Endodermal cell (in vitro differentiated cells): ENCODE data around the gene MTIF3. TPM values are rescaled to one million over a fixed set of nuclear protein-coding genes. Genes with fewer than 3 reads are reported as not detected.
A peak's percentile ranks its signal among the peaks of the same experiment; 100 is the strongest.

Experiments
- DNase-seq: peaks from one replicate; pipeline ENCODE4 v3.0.0-alpha.2; 2017
- H3K27ac ChIP-seq: 2 replicates; pipeline ENCODE4 v1.5.1; 2013; ENCODE audit warnings: mild to moderate bottlenecking, low read depth, low read length, moderate library complexity
- H3K27me3 ChIP-seq: 2 replicates; pipeline ENCODE4 v1.6.1; 2013; ENCODE audit warnings: mild to moderate bottlenecking, low read length, moderate library complexity; ENCODE audit not compliant: insufficient read depth, control insufficient read depth, poor library complexity, severe bottlenecking
- H3K36me3 ChIP-seq: 2 replicates; pipeline ENCODE4 v1.7.0; 2013; ENCODE audit warnings: mild to moderate bottlenecking, low read length, moderate library complexity; ENCODE audit not compliant: control insufficient read depth, insufficient read depth
- H3K4me1 ChIP-seq: one replicate; pipeline ENCODE4 v1.7.0; 2013; ENCODE audit warnings: low read length; ENCODE audit not compliant: control insufficient read depth, insufficient read depth
- H3K4me3 ChIP-seq: 2 replicates; pipeline ENCODE4 v1.5.1; 2013; ENCODE audit warnings: mild to moderate bottlenecking, low read length, moderate library complexity
- H3K9ac ChIP-seq: 2 replicates; pipeline ENCODE4 v1.6.1; 2013; ENCODE audit warnings: mild to moderate bottlenecking, low read length, moderate library complexity; ENCODE audit not compliant: poor library complexity, severe bottlenecking; ENCODE audit errors: extremely low read depth
- H3K9me3 ChIP-seq: 2 replicates; pipeline ENCODE4 v1.6.1; 2013; ENCODE audit warnings: mild to moderate bottlenecking, low read length, moderate library complexity; ENCODE audit not compliant: control insufficient read depth
- H3K27ac Mint-ChIP-seq: 2 replicates; pipeline ENCODE4 v1.8.0; 2020; ENCODE audit warnings: mixed read lengths
- H3K27me3 Mint-ChIP-seq: 2 replicates; pipeline ENCODE4 v1.8.0; 2021; ENCODE audit warnings: mild to moderate bottlenecking, mixed read lengths; ENCODE audit not compliant: insufficient read depth
- H3K36me3 Mint-ChIP-seq: 2 replicates; pipeline ENCODE4 v1.8.0; 2020; ENCODE audit warnings: low read depth, mixed read lengths
- H3K4me1 Mint-ChIP-seq: 2 replicates; pipeline ENCODE4 v1.8.0; 2020; ENCODE audit warnings: mixed read lengths
- H3K4me3 Mint-ChIP-seq: 2 replicates; pipeline ENCODE4 v1.8.0; 2020; ENCODE audit warnings: mild to moderate bottlenecking, moderate library complexity, mixed read lengths
- H3K9me3 Mint-ChIP-seq: 2 replicates; pipeline ENCODE4 v1.8.0; 2020; ENCODE audit warnings: mild to moderate bottlenecking, mixed read lengths
- whole genome bisulfite sequencing, 2 experiments: methylation state at CpG; one replicate each; pipeline versions ENCODE4 v1.1.5 to v1.1.7; 2013; ENCODE audit warnings: missing lambda C conversion rate in 2 of 2, mixed read lengths in 1 of 2; ENCODE audit not compliant: insufficient coverage in 1 of 2, insufficient read length in 1 of 2; 5-methylcytosine and 5-hydroxymethylcytosine counted together
- total RNA-seq, 2 donors: library from RNA; stranded (reverse); fragmentation: NEBNext Ultra II Directional in 1 of 2; extraction: Animal tissue kit (Norgen Biotek cat#: 25700) in 1 of 2; gene quantifications; 2 replicates in 1 of 2; 3 replicates in 1 of 2; pipeline ENCODE4 v1.2.1, GENCODE V29; 2021
- TF ChIP-seq, protein P1 (sequence below): fragments of 200-600 bp; sonication (generic); conservative IDR thresholded peaks from 2 replicates; pipeline ENCODE4 v1.5.0; 2021; ENCODE audit warnings: antibody characterized with exemption, mild to moderate bottlenecking

The MTIF3 gene
- total RNA-seq, 2 donors from 2014 or later: 35.0 to 46.8 TPM

DNA sequence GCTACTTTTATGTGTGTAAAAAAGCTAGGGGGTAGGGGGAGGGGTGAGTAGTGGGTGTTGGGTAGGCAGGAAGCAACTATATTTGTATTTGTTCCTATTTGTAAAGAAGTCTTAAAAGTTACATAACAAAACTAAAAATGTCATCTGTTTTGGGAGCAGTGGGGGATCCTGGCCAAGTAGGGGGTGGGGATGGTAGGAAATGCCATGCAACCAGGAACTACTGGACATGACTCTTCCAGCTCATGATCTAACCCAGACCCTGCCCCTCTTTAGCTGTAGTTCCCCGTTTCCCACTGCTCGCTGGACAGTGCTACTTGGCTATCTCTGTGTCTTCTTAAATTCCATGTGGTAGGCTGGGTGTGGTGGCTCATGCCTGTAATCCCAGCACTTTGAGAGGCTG lies 22.7 kb downstream of the MTIF3 start:
- Histone ChIP-seq H3K4me3 (no peak overlapping the region), H3K4me1 (no peaks in the 10 kb centered on the region), H3K27ac (no peak overlapping the region), H3K9ac (no peak overlapping the region), H3K36me3 (peaks cover 40% of the 10 kb centered on the region), H3K27me3 (peaks cover 8% of the 10 kb centered on the region), H3K9me3 (no peaks in the 10 kb centered on the region)
- peaks cover 20% of the 10 kb centered on the region for H3K4me1 Mint-ChIP-seq
- DNase-seq: no peak
- no peaks in the 10 kb centered on the region for H3K9me3 Mint-ChIP-seq
- TF ChIP-seq, protein P1, sequence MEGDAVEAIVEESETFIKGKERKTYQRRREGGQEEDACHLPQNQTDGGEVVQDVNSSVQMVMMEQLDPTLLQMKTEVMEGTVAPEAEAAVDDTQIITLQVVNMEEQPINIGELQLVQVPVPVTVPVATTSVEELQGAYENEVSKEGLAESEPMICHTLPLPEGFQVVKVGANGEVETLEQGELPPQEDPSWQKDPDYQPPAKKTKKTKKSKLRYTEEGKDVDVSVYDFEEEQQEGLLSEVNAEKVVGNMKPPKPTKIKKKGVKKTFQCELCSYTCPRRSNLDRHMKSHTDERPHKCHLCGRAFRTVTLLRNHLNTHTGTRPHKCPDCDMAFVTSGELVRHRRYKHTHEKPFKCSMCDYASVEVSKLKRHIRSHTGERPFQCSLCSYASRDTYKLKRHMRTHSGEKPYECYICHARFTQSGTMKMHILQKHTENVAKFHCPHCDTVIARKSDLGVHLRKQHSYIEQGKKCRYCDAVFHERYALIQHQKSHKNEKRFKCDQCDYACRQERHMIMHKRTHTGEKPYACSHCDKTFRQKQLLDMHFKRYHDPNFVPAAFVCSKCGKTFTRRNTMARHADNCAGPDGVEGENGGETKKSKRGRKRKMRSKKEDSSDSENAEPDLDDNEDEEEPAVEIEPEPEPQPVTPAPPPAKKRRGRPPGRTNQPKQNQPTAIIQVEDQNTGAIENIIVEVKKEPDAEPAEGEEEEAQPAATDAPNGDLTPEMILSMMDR: no peak
- no peak overlapping the region for H3K27ac Mint-ChIP-seq
- H3K36me3 Mint-ChIP-seq: peaks cover 32% of the 10 kb centered on the region
- H3K4me3 Mint-ChIP-seq: no peak overlapping the region
- 96 to 100% methylated on average over 1 to 2 of the region's 2 CpGs for WGBS, 2 experiments
- peaks cover 11% of the 10 kb centered on the region for H3K27me3 Mint-ChIP-seq

DNA sequence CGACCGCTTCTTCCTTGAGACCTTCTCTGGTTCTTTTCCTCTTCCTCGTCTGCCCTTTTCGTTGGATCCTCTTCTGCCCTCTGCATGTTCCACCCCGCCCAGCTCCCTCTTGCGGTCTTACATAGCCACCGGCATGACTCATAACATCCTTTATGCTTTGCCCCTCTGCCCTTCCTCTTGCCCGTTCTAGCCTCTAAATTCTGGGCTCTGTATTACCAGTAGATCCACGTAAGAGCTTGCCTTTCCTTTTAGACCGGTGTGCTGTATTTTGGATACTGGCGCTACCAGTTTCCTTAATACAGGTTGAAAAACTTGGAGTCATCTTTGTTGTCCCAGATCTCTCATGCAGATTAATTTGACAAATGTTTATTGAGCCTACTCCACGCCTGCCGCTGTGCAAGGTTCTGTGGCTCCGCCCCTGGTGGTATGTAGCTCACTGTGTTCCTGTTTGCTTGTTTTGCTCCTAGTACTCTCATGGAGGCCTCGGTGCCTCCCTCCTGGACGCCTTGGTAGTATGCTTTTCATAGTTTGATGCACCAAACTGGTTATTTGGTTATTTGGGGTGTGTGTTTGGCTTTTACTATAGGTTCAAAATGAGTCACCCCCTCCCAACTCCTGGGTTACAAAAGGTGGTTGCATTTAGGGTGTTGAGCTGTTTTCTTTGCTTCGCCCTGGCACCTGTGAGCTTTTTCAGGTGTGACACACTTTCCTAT lies 24.3 kb downstream of the MTIF3 start:
- no peaks in the 10 kb centered on the region for H3K9me3 ChIP-seq
- Mint-ChIP-seq H3K27me3 (peaks cover 20% of the 10 kb centered on the region), H3K9me3 (no peaks in the 10 kb centered on the region), H3K27ac (no peak overlapping the region), H3K4me1 (peaks cover 20% of the 10 kb centered on the region), H3K4me3 (peak overlapping the region; percentile 65), H3K36me3 (peaks cover 17% of the 10 kb centered on the region)
- TF ChIP-seq, protein P1: peak; percentile 75
- peak overlapping the region; percentile 87 for H3K4me3 ChIP-seq
- peak; percentile 83 for DNase-seq
- no peaks in the 10 kb centered on the region for H3K4me1 ChIP-seq
- no peak overlapping the region for H3K27ac ChIP-seq
- H3K9ac ChIP-seq: no peak overlapping the region
- H3K27me3 ChIP-seq: peaks cover 9% of the 10 kb centered on the region
- 42 to 45% methylated on average over 14 to 17 of the region's 17 CpGs for WGBS, 2 experiments
- H3K36me3 ChIP-seq: peaks cover 24% of the 10 kb centered on the region

DNA sequence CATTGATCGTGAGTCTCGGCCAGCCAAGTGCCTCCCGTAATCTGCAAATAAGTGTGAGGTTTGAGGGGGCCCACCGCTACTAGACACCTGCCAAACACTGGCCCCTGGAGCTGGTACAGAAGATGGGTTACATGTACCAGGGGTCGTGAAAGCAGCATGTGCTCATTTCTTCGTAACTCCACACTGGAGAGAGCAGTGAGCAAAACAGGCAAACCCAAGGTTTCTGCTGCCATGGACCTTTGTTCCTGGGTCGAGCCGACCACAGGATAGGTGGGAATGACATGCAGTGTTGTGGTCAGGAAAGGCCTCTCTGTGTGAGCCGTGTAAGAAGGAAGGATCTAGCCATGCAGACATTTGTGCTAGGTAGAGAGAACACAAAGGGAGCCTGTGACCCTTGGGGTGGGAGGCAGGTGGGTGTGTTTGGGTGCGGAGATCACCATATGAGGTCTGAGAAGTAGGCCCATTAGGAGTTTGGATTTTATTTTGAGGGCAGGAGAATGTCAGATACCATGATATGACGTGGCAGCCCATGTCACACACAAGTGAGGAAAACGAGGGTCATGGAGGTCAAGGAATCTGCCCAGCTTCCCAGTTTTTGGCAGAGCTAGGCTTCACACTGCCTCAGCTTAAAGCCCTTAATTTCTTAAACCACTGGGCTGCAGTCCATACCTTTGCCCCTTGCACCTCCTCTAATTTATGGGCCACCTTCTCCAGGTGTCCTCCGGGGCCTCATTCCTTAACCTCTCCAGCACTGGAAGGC lies 25.0 kb downstream of the MTIF3 start:
- no peak for DNase-seq
- 40 to 51% methylated on average over 12 to 13 of the region's 13 CpGs for WGBS, 2 experiments

More for the DNA sequence above, 25.0 kb downstream of the MTIF3 start:
- Histone ChIP-seq H3K27me3 (peaks cover 9% of the 10 kb centered on the region), H3K36me3 (peaks cover 17% of the 10 kb centered on the region), H3K9me3 (no peaks in the 10 kb centered on the region), H3K27ac (no peak overlapping the region), H3K4me1 (no peaks in the 10 kb centered on the region), H3K9ac (peak overlapping the region; percentile 44), H3K4me3 (peak overlapping the region; percentile 87)
- peaks cover 9% of the 10 kb centered on the region for H3K36me3 Mint-ChIP-seq
- H3K4me1 Mint-ChIP-seq: peaks cover 20% of the 10 kb centered on the region
- TF ChIP-seq, protein P1: no peak
- peaks cover 22% of the 10 kb centered on the region for H3K27me3 Mint-ChIP-seq
- H3K9me3 Mint-ChIP-seq: no peaks in the 10 kb centered on the region
- peak overlapping the region; percentile 65 for H3K4me3 Mint-ChIP-seq
- H3K27ac Mint-ChIP-seq: peak overlapping the region; percentile 75
